ENCODE measurements around the gene ZNF175. TPM values are rescaled to one million over a fixed set of nuclear protein-coding genes. Genes with fewer than 3 reads are reported as not detected.
A peak's percentile ranks its signal among the peaks of the same experiment; 100 is the strongest.

The ZNF175 gene
- total and polyA plus RNA-seq, 9 of the 15 experiments (the other 6 are each of a cell fraction or from before 2014, with no cell fraction given), result 3.7 to 37.9 (median 14.0) TPM

DNA sequence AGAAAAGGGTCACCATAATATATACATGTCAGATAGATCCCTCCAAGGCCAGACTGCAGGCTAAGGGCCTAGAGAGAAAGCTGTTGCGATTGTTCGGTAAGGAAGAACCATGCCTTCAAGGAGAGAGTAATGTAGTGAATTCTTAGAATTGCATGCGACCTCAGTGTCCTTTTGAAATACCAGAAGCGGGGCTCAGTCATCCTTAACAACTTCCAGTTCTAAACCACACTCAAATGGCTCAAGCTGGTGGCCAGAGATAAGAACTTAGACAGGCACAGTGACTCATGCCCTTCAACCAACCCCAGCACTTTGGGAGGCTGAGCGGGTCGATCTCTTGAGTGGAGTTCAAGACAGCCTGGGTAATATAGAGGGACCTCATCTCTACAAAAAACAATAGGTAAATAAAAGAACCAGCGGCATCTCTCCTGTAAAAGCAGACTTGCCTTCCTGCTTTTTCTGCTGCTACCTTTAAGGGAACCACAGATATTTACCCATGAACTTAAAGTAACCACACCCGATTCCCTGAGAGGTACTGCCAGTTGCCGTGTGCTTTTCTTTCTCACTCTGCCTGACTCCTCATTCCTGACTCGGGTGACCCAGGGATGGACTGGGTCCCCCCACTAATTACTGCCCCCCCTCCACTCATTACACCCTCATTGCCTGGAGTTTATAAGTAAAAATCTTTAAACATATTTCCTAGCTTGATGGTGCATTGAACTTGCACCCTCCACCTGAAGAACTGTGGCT lies 24.3 kb upstream of the ZNF175 start (continued):
- peak; percentile 91 for TF ChIP-seq MGA (IDR thresholded peaks at IDR 0.05)
- TF ChIP-seq ZNF561 (CRISPR knock-in tag; conservative IDR thresholded peaks at IDR 0.05), result no peak
- peak; percentile 99 for TF ChIP-seq DPF2 (IDR thresholded peaks at IDR 0.05)
- TF ChIP-seq USF1 (CRISPR knock-in tag; IDR thresholded peaks at IDR 0.05), result no peak
- TF ChIP-seq TEAD2 (tag; IDR thresholded peaks at IDR 0.05), result peak; percentile 89
- peak; percentile 16; the same call in 1 of the 2 replicates for TF ChIP-seq ARID4B (CRISPR knock-in tag; IDR thresholded peaks at IDR 0.05)
- no peak for TF ChIP-seq ZC3H8 (IDR thresholded peaks at IDR 0.05)
- TF ChIP-seq, protein P1, sequence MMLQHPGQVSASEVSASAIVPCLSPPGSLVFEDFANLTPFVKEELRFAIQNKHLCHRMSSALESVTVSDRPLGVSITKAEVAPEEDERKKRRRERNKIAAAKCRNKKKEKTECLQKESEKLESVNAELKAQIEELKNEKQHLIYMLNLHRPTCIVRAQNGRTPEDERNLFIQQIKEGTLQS (IDR thresholded peaks at IDR 0.05), result peak; percentile 98
- TF ChIP-seq, protein P1 (CRISPR knock-in tag; conservative IDR thresholded peaks at IDR 0.05), result peak; percentile 97
- peak; percentile 98 for TF ChIP-seq CBFA2T3 (IDR thresholded peaks at IDR 0.05)

Data from K562 (cell line).